Muscle layer of duodenum (tissue), 2 donors: ENCODE results near the gene SLC17A9.

Experiments
- H3K27ac ChIP-seq: one replicate; pipeline ENCODE4 v1.7.0; 2013; ENCODE audit warnings: mild to moderate bottlenecking, low read length
- H3K27me3 ChIP-seq: one replicate; pipeline ENCODE4 v1.7.0; 2013; ENCODE audit warnings: low read depth, mild to moderate bottlenecking, control low read depth, low read length
- H3K36me3 ChIP-seq, 2 donors: one replicate each; pipeline ENCODE4 v1.7.0; 2013; ENCODE audit warnings: low read length in 2 of 2, control low read depth in 1 of 2, mild to moderate bottlenecking in 1 of 2; ENCODE audit not compliant: insufficient read depth in 2 of 2, control insufficient read depth in 1 of 2
- H3K4me1 ChIP-seq, 2 donors: one replicate each; pipeline ENCODE4 v1.7.0; 2013; ENCODE audit warnings: low read length in 2 of 2, mild to moderate bottlenecking in 2 of 2, control low read depth in 1 of 2, moderate library complexity in 1 of 2; ENCODE audit not compliant: insufficient read depth in 2 of 2, control insufficient read depth in 1 of 2
- H3K4me3 ChIP-seq, 2 donors: one replicate each; pipeline ENCODE4 v1.7.0; 2013; ENCODE audit warnings: low read length in 2 of 2, low read depth in 1 of 2, mild to moderate bottlenecking in 1 of 2
- H3K9me3 ChIP-seq, 2 donors: one replicate each; pipeline ENCODE4 v1.7.0; 2013; ENCODE audit warnings: low read length in 2 of 2, control low read depth in 1 of 2, mild to moderate bottlenecking in 1 of 2; ENCODE audit not compliant: control insufficient read depth in 1 of 2
- donor health status: healthy.

SLC17A9 gene

DNA sequence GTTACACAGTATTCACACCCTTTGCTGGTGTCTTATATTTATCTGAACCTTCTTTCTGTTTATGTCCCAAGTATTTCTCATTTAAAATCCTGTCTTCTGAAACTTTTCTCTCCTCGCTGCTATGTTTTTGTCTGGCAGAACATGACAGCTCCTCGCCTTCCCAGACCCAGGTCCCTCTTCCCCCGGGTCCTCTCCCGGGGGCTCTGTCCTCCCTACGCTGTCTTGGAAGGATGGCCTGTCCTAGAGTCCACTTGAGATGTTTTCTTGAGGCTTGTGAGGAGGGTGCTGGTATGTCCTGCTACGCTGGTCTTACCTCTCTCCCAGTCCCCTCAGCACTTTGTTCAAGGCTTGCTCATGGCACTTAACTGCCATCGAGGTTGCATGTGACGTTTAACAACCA lies 8.3 kb upstream of the SLC17A9 start:
- Histone ChIP-seq H3K4me3 (no peak overlapping the region), H3K9me3 (no peaks in the 10 kb centered on the region), H3K4me1 (peaks cover 7 to 13% of the 10 kb centered on the region in 2 donors), H3K27me3 (no peaks in the 10 kb centered on the region), H3K27ac (no peak overlapping the region), H3K36me3 (peaks cover 51 to 67% of the 10 kb centered on the region in 2 donors)

DNA sequence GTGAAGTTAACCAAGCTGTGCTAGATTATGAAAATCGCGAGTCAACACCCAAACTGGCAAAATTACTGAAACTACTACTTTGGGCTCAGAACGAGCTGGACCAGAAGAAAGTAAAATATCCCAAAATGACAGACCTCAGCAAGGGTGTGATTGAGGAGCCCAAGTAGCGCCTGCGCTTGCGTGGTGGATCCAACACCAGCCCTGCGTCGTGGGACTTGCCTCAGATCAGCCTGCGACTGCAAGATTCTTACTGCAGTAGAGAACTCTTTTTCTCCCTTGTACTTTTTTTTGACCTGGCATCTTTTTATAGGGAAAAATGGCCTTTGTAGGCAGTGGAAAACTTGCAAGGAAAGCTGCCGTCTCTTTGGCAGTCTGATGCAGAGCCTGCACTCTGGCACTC lies 7.8 kb upstream of the SLC17A9 start:
- Histone ChIP-seq H3K36me3 (peaks cover 52 to 67% of the 10 kb centered on the region in 2 donors), H3K9me3 (no peaks in the 10 kb centered on the region), H3K27me3 (no peaks in the 10 kb centered on the region), H3K4me1 (peaks cover under 1 to 7% of the 10 kb centered on the region in 2 donors), H3K27ac (no peak overlapping the region), H3K4me3 (no peak overlapping the region)

DNA sequence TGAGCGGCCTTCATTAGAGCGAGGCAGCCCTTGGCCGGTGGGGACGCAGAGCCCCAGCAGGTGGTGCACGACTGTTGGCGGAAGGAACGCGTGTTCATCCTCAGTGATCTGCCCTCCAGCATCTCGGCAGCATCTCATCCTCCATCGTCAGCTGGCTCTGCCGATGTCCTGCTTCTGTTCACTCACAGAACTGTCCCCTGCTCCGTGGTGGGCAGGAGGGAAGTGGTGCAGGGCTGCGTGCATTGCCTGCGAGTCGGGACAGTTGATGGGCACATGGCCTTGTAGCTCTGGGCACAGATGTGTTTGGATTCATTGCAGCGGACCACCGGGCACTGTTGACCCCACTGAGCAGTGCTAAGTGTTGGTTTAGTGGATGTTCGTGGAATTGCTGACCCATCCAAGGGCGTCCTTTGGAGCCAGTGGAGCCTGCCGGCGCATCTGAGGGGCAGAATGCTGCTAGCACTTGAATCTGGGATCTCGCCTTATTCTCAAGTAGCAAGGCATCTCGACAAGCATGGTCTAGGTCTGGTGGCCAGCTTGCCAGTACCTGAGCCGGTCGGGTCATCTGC lies 6.7 kb upstream of the SLC17A9 start:
- Histone ChIP-seq H3K36me3 (peaks cover 52 to 65% of the 10 kb centered on the region in 2 donors), H3K9me3 (no peaks in the 10 kb centered on the region), H3K4me1 (peaks cover 0 to 4% of the 10 kb centered on the region in 2 donors), H3K27me3 (no peaks in the 10 kb centered on the region), H3K4me3 (no peak overlapping the region), H3K27ac (no peak overlapping the region)

DNA sequence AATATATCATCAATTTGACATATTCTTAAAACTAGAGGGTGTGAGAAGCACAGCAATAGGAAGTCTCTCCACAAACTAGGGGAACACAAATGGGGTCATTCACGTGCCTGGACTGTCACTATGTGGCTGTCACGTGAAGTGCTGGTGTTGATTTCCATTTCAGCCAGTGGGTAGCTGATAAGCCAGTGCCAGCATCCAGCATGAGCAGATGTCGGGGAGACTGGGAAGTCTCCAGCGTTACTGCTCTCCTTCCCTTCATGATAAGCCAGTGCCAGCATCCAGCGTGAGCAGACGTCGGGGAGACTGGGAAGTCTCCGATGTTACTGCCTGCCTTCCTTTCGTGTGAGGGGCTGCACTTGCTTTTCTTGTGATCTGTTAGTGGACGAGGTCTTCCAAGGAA lies 5.6 kb upstream of the SLC17A9 start:
- Histone ChIP-seq H3K36me3 (peaks cover 52 to 59% of the 10 kb centered on the region in 2 donors), H3K4me1 (peaks cover 0 to 4% of the 10 kb centered on the region in 2 donors), H3K27me3 (no peaks in the 10 kb centered on the region), H3K27ac (no peak overlapping the region), H3K4me3 (no peak overlapping the region), H3K9me3 (no peaks in the 10 kb centered on the region)

DNA sequence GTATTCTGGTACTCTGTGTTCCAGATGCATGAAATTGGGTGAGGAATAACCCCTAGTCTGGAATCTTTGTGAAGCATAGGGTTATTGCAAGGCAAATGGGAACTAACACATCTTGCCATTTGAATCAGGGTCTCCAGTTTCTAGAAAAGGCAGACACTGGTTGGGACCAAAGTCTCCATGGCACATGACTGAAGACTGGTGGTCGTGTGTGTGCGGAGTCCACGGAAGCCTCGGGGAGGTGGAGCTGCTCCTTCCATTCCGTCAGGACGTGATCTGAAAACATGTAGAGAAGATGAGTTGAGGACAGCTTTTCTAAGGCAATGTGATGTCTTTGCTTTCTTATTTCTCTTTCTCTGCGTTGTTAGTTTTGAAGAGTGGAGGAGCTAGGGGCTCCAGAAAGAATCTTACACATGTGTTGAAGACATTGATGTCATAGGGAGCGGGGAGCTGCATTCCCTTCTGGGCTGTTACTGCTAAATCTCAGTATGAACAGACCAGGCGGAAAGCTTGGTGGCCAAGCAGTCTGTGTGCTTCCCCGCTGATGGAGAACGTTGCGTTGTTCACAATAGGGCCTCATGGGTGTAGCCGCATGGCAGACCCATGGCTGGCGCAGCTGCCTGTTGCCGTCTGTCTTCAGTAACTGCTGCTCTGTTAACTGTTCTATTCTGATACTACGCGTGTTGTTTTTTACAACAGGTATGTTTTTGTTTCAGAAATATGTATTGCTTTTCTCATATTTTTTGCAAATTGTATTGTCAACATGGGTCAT lies 4.8 kb upstream of the SLC17A9 start:
- Histone ChIP-seq H3K4me3 (no peak overlapping the region), H3K36me3 (peaks cover 47 to 56% of the 10 kb centered on the region in 2 donors), H3K9me3 (no peaks in the 10 kb centered on the region), H3K27me3 (no peaks in the 10 kb centered on the region), H3K4me1 (peaks cover 0 to 10% of the 10 kb centered on the region in 2 donors), H3K27ac (no peak overlapping the region)

DNA sequence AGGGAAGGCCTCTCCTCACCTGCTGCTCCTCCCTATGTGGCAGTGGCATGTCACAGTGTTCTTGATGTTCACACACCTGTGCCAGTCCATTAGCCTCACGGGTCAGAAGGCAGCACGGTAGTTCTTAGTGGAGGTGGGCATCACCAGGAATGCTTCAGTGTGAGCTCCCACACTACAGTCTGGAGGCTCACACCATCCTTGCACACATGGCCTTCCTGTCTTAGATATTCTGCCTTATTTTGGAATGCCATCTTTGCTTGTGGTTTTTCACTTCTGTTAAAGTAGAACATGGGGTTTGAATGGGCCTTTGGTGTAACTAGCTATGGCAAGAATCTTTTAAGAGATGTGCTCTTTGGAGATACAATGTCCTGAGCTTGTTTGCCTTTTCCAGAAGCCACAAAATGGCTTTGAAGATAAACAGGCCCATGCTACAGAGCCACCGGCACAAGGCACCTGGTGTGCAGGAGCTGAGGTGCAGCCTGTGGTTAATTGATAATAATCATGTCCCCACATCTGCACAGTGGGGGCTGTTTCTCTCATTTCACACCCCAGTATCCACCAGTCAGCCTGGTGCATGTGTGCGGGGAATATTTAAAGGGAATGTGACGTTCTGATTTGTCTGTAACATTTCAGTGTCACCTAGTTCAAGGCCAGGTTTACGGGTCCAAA lies 3.2 kb upstream of the SLC17A9 start:
- H3K36me3 ChIP-seq, result peaks cover 37 to 41% of the 10 kb centered on the region in 2 donors
- no peak overlapping the region for H3K27ac ChIP-seq
- no peak overlapping the region for H3K4me3 ChIP-seq
- peaks cover 9 to 24% of the 10 kb centered on the region in 2 donors for H3K4me1 ChIP-seq
- no peaks in the 10 kb centered on the region for H3K27me3 ChIP-seq
- H3K9me3 ChIP-seq, result no peaks in the 10 kb centered on the region

DNA sequence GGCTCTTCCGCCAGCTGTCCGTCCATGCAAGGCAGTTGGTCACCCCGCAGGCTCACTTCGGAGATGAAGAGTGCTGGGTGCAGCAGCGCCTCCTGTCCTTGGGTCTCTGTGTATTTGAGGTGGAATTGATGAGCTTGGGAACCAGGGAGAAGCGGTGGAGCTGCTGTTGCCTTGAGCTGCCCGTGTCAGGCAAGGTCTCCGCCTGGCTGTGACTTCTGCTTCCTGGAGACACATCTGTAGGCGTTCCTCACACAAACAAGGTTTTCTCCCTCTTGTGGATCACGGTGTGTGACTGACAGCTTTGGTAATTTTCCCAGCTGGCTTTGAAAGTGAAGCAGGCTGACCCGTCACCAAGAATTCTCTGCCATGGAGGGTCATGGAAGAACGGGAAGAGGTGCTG lies 2.5 kb upstream of the SLC17A9 start:
- Histone ChIP-seq H3K4me3 (no peak overlapping the region), H3K9me3 (no peaks in the 10 kb centered on the region), H3K27ac (no peak overlapping the region), H3K27me3 (no peaks in the 10 kb centered on the region), H3K36me3 (peaks cover 31 to 35% of the 10 kb centered on the region in 2 donors), H3K4me1 (peaks cover 9 to 28% of the 10 kb centered on the region in 2 donors)

DNA sequence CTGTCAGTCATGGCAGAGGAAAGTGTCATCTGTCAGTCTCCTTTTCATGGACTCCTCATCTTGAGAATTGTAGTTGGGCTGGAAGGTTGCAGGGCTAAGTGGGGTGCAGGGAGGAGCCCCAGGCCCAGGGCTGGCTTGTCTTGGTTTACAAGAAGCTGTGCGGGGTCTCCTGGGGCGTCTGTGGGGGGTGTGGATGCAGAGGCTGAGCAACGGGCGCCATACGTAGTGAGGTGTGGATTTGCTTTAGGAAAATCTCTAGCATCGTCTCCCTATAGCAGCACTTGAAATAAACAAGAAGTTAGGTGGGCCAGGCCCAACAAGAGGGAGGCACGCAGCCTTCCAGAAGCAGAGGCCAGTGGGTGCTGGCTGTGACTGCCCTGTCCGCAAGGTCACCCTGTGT lies 1.8 kb upstream of the SLC17A9 start:
- Histone ChIP-seq H3K27ac (no peak overlapping the region), H3K36me3 (peaks cover 27 to 28% of the 10 kb centered on the region in 2 donors), H3K27me3 (no peaks in the 10 kb centered on the region), H3K9me3 (no peaks in the 10 kb centered on the region), H3K4me3 (no peak overlapping the region), H3K4me1 (peaks cover 9 to 28% of the 10 kb centered on the region in 2 donors)

DNA sequence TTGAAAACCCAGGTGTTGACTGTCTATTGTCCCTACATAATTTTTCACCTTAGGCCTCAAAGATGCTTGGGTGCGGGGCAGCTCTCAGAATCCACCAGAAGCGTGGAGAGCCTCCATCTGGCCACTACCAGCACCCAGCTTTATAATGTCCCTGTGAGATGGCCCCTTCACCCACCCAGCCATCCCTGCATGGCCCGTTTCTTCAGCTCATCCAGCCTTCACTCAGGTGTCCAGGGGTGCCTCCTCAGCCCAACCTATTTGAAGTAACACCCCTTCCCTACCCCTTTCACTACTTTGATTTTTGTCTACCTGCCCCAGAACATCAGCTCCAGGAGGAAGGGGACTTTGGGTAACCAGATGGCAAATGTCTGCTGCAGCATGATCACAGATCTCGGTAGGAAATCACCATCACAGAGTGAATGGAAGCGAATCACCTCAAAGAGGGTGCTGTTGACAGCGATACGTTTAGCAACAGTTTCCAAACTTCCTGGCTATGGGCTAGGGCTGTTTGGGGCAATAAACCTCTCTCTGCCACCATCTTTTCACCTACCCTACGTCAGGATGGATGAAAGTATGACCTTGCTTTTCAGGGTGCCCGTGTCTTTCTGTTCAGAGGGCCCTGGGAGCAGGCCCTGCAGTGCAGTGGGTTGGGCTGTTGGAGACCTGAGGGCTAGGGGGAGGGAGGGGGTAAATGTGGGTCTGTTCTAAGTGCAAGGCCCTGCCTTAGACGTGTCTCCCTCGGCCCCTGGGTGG lies 1.2 kb upstream of the SLC17A9 start:
- H3K27ac ChIP-seq, result no peak overlapping the region
- peaks cover 21 to 22% of the 10 kb centered on the region in 2 donors for H3K36me3 ChIP-seq
- peaks cover 9 to 28% of the 10 kb centered on the region in 2 donors for H3K4me1 ChIP-seq
- H3K9me3 ChIP-seq, result no peaks in the 10 kb centered on the region
- no peak overlapping the region for H3K4me3 ChIP-seq
- no peaks in the 10 kb centered on the region for H3K27me3 ChIP-seq

DNA sequence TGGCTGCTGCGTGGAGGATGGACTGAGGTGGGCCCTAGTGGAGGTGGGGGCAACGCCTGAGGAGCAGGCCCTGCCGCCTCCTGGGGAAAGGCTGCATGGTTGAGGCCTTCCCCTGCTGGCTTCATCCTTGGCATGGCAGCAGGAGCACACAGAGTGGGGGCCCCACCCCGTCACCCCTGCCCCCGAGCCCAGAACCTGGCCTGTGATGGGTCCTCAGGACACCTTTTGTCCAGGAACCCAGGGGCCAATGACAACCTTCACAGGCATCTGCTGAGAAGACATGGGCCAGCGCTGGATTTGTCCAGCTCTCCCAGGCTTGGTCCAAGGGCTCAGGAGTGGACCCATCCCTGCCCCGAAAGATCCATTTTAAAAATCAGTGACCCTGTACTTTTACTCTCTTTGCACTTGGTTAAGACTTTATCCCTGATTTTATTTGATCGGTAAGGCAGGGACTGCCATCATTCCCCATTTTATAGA lies 575 bp upstream of the SLC17A9 start:
- Histone ChIP-seq H3K36me3 (peaks cover 15 to 17% of the 10 kb centered on the region in 2 donors), H3K4me3 (peak overlapping the region; percentile 21 to 49), H3K27me3 (no peaks in the 10 kb centered on the region), H3K9me3 (no peaks in the 10 kb centered on the region), H3K4me1 (peaks cover 9 to 28% of the 10 kb centered on the region in 2 donors), H3K27ac (no peak overlapping the region)
